HL-60 (cell line): ENCODE measurements around the gene GPD1L.

Experiments used
- SPI1 ChIP-seq: IDR thresholded peaks from 2 replicates; pipeline ENCODE4 v1.6.1; 2012; ENCODE audit warnings: low read depth, mild to moderate bottlenecking, borderline replicate concordance
- TF ChIP-seq, protein P1 (sequence below): IDR thresholded peaks from one replicate; pipeline ENCODE4 v1.5.1; 2011; ENCODE audit warnings: low read length, control low read depth, inconsistent platforms; ENCODE audit not compliant: insufficient read depth

DNA sequence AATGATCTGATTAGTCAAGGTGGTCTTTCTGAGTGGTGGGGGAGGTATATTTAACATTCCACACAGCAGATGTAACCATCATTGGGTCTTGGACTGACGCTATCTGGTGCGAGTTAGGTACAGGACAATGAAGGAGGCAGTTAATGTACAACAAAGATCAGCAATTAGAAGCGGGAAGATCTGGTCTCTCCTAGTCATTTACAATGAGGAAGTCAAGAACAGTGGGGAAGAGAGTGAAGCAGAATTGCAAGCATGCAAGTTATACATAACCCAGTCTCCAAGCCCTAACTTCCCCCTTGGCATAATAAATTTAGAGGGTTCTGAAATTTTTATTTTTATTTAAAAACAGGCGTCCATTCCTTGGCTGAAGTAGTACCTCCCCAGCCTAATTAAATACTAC lies 14.1 kb downstream of the GPD1L start:
- TF ChIP-seq, protein P1, sequence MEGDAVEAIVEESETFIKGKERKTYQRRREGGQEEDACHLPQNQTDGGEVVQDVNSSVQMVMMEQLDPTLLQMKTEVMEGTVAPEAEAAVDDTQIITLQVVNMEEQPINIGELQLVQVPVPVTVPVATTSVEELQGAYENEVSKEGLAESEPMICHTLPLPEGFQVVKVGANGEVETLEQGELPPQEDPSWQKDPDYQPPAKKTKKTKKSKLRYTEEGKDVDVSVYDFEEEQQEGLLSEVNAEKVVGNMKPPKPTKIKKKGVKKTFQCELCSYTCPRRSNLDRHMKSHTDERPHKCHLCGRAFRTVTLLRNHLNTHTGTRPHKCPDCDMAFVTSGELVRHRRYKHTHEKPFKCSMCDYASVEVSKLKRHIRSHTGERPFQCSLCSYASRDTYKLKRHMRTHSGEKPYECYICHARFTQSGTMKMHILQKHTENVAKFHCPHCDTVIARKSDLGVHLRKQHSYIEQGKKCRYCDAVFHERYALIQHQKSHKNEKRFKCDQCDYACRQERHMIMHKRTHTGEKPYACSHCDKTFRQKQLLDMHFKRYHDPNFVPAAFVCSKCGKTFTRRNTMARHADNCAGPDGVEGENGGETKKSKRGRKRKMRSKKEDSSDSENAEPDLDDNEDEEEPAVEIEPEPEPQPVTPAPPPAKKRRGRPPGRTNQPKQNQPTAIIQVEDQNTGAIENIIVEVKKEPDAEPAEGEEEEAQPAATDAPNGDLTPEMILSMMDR: no peak
- TF ChIP-seq SPI1: peak; percentile 95
